CMK (cell line): Measurements from ENCODE around the gene ZNF221.

Source experiments
- DNase-seq: peaks from one replicate; pipeline ENCODE4 v3.0.0-alpha.2; 2010; ENCODE audit warnings: low read depth

The ZNF221 gene

GRCh38 chr19:43957891-43958290 is 6.9 kb downstream of the ZNF221 start:
- no peak for DNase-seq

- DNase-seq: no peak
Observed at GRCh38 chr19:43960411-43960810, 9.4 kb downstream of the ZNF221 start.

DNA sequence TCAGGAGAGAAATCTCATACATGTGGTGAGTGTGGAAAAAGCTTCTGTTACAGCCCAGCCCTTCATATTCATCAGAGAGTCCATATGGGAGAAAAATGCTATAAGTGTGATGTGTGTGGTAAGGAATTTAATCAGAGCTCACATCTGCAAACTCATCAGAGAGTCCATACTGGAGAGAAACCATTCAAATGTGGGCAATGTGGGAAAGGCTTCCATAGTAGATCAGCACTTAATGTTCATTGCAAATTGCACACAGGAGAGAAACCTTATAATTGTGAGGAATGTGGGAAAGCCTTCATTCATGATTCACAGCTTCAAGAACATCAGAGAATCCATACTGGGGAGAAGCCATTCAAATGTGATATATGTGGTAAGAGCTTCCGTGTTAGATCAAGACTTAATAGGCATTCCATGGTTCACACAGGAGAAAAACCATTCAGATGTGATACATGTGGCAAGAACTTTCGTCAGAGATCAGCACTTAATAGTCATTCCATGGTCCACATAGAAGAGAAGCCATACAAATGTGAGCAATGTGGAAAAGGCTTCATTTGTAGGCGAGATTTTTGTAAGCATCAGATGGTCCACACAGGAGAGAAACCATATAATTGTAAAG is 15.2 kb downstream of the ZNF221 start:
- DNase-seq: no peak

DNA sequence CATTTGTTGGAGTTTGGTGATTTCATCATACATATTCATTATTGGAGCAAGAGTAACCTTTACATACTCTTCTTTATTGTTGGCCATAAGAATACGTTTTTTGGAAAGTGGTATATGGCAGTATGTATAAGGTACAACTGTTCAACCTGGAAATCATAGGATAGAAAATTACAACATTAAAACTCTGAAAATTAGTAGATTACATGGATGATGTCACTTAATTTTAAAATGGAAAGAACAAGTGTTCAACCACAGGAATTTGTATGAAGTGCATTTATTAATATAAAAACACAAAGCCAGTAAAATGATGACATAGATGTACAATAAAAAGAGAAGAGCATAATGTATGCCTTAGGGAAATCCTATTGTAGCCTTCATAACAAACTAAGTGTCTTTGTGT is 25.7 kb downstream of the ZNF221 start:
- DNase-seq: no peak

DNA sequence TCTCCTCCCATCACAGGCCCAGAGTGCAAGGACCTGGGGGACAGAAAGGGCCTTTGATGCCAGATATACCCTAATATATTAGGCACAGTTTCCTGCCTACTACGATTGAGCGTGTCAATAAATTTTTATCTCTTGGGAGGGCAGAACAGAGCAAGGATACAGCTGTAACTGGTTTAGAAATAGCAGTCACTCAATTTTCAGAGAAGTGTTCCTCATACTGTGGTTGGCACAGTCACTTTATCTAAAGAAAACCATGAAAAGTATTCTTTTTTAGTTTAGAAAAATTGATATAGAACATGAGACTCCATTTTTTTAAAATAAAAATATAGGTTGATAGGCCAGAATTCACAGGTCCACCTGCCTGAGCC is 32.5 kb downstream of the ZNF221 start:
- no peak for DNase-seq

DNA sequence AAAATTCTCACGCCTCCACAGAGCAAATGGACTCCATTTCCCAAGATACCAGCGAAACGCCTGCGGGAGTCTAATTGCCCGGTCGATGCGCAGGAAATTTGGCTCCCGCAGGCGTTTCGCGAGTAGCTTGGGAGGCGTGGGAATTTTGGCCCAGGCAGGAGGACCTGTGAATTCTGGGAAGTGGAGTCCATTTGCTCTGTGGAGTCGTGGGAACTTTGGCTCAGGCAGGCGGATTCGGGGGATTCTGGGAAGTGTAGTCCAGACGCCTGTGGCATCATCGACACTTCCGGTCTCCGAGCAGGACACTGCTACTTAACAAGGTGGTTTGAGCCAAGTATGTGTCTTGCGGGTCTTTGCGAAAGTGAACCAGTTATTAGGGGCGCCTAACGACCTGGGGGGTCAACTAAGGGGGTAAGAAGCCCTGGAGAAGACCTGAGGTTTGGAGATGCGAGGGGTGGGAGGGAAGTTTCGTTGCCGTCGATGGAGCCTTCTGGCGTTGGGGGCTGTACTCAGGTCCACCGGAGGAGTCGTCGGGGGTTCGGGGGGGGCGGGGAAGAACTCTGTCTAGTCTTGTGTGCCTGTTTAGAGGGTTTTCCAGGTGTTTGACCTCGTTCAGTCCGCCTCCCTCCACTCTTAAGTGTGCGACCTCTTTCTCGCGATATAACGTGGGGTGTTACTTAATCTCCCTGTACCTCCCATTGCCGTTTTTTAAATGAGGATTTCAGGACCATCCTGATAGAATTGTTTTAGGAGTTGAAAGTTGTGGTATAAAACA is 33.1 kb downstream of the ZNF221 start, which contains the start of gene ZNF155:
Gene ZNF155, plus strand, starts transcription at position 277 of the 775 bp plus-strand sequence. CDS start 4,356 bp downstream, outside the sequence.
- DNase-seq: peak; percentile 85

DNA sequence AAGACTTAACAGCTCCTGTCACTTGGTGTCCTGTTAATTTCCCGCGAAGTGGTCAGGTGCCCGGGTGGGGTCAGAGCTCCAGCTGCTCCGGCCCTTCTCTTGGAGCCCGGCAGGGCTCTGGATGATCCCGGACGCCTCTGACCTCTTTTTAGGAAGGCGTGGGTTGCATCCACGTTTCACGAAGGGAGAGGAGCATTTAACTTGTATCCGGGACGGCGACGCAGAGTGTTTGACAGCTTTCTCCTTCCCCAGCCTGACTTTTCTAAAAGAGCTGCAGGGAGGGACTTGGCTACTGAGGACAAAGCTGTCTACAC is 33.6 kb downstream of the ZNF221 start:
- no peak for DNase-seq

GRCh38 chr19:43997631-43998290 is 46.7 kb downstream of the ZNF221 start:
- no peak for DNase-seq

DNA sequence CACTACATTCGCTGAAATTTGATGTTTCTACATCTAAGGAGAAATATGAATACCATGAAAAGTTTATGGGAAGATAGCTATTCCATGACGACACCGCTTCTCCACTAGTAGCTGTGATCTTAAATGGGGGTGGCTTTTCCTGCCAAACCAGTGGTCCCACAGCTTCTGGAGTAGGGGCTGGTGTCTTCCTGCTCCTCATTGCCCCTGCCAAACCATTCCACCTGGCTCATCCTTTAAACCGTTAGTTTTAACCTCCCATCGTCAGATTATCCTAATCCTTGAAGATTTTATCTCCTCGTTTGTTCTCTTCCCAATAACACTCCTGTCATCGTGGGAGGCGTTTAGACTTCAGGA is 51.2 kb downstream of the ZNF221 start:
- DNase-seq: no peak

- peak; percentile 90 for DNase-seq
Observed at GRCh38 chr19:44002566-44003460, 51.8 kb downstream of the ZNF221 start, which contains the start of gene ZNF230. ZNF230 (plus strand) TSS chr19:44002957; CDS start chr19:44007079, 4,122 bp downstream.

DNA sequence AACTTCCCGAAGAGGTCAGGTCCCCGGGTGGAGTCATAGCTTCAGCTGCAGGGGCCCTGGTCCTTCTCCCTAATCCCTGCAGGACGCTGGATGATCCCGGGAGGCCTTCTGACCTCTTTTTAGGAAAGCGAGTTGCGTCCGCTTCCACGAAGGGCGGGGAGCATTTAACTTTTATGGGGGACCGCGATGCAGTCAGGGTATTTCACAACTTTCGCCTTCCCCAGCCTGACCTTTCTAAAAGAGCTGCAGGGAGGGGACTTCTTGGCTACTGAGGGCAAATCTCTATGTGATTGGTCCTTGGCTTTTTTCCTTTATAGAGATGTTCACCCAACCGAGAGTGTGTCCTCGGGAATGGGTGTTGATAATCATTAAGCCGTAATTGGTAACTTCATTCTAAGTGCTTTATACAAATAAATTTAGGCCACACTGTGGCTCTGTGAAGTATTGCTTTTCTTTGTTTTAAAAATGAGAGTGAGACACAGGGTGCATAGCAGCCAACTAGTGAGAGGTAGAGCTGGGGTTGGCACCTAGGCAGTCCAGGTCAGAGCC is 52.5 kb downstream of the ZNF221 start:
- no peak for DNase-seq

GRCh38 chr19:44005973-44006372 is 54.9 kb downstream of the ZNF221 start:
- no peak for DNase-seq

GRCh38 chr19:44007473-44007872 is 56.4 kb downstream of the ZNF221 start:
- DNase-seq: no peak

DNA sequence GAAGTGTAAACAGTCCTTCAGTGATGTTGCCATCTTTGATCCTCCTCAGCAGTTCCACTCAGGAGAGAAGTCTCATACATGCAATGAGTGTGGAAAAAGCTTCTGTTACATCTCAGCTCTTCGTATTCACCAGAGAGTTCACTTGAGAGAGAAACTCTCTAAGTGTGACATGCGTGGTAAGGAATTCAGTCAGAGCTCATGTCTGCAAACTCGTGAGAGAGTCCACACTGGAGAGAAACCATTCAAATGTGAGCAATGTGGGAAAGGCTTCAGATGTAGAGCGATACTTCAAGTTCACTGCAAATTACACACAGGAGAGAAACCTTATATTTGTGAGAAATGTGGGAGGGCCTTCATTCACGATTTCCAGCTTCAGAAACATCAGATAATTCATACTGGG is 59.4 kb downstream of the ZNF221 start:
- no peak for DNase-seq
